Urinary bladder (tissue), 4 donors: Measurements from ENCODE around the gene GPR63. TPM values are rescaled to one million over a fixed set of nuclear protein-coding genes. Genes with fewer than 3 reads are reported as not detected.
A peak's percentile ranks its signal among the peaks of the same experiment; 100 is the strongest.
"Not testable (repeated sequence)": the region's sequence is repeated elsewhere in the genome, so short reads cannot be mapped to it uniquely, and the experiment has no call there.

Source experiments
- DNase-seq: peaks from one replicate; pipeline ENCODE4 v3.0.0-alpha.2; 2015; ENCODE audit errors: extremely low spot score
- H3K27ac ChIP-seq: one replicate; pipeline ENCODE4 v1.5.1; 2013; ENCODE audit warnings: low read depth, mild to moderate bottlenecking, moderate library complexity
- H3K36me3 ChIP-seq: one replicate; pipeline ENCODE4 v1.6.1; 2013; ENCODE audit warnings: mild to moderate bottlenecking, moderate library complexity; ENCODE audit not compliant: insufficient read depth
- H3K4me1 ChIP-seq: one replicate; pipeline ENCODE4 v1.6.1; 2013; ENCODE audit warnings: mild to moderate bottlenecking, moderate library complexity; ENCODE audit not compliant: insufficient read depth
- H3K4me3 ChIP-seq: one replicate; pipeline ENCODE4 v1.5.1; 2013; ENCODE audit warnings: low read depth, low read length
- WGBS: extraction: QIAGEN DNeasy Blood & Tissue Kit; methylation state at CpG from one replicate; pipeline ENCODE4 v1.1.7; 2013; 5-methylcytosine and 5-hydroxymethylcytosine counted together
- polyA plus RNA-seq: library from polyadenylated mRNA; stranded (reverse); fragments of 200-250 nt; gene quantifications from one replicate; pipeline ENCODE4 v1.2.3, GENCODE V29; 2013
- total RNA-seq: library from RNA; depleted of rRNA; stranded (reverse); fragments of >200 nt; gene quantifications from one replicate; pipeline ENCODE4 v1.2.3, GENCODE V29; 2014
- donor health status: healthy with polysubstance abuse.
- donor health status: healthy.

GPR63 gene, protein sequence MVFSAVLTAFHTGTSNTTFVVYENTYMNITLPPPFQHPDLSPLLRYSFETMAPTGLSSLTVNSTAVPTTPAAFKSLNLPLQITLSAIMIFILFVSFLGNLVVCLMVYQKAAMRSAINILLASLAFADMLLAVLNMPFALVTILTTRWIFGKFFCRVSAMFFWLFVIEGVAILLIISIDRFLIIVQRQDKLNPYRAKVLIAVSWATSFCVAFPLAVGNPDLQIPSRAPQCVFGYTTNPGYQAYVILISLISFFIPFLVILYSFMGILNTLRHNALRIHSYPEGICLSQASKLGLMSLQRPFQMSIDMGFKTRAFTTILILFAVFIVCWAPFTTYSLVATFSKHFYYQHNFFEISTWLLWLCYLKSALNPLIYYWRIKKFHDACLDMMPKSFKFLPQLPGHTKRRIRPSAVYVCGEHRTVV
- total RNA-seq (9.7 TPM), polyA plus RNA-seq (1.1 TPM)

- under 1% methylated on average over 80 of the region's 80 CpGs for WGBS
- DNase-seq, result peak; percentile 33
- Histone ChIP-seq H3K36me3 (no peaks in the 10 kb centered on the region), H3K27ac (no peak within 1 kb of the TSS), H3K4me1 (no peaks in the 10 kb centered on the region), H3K4me3 (peak within 1 kb of the TSS; percentile 70)
These were observed at the start of gene GPR63 for GRCh38 chr6:96837081-96837971. GPR63 (minus strand) TSS chr6:96837477; CDS start chr6:96799731, 37,746 bp downstream.

GRCh38 chr6:96886519-96886918 is 49.2 kb upstream of the GPR63 start:
- 84% methylated on average over 1 of the region's 1 CpG for WGBS
- no peak for DNase-seq
- H3K4me3 ChIP-seq, result no peak overlapping the region
- H3K27ac ChIP-seq, result no peak overlapping the region
- peaks cover 2% of the 10 kb centered on the region for H3K36me3 ChIP-seq
- no peaks in the 10 kb centered on the region for H3K4me1 ChIP-seq

DNA sequence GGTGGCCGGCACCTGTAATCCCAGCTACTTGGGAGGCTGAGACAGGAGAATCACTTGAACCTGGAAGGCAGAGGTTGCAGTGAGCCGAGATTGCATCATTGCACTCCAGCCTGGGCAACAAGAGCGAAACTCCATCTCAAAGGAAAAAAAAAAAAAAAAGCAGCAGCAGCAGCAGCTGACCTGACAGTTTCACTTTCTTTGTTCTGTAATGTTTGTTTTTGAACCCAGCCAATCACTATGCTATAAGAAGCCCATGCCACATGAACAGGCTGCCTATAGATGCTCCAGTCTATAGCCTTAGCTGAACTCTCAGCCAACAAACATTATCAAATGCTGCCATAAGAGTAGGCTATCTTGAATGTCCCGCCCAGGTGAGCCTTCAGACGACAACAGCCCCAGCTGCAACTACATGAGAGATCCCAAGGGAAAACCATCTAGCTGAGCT is 47.9 kb upstream of the GPR63 start:
- not testable (repeated sequence) for DNase-seq, H3K27ac ChIP-seq, H3K36me3 ChIP-seq, H3K4me1 ChIP-seq, H3K4me3 ChIP-seq
- WGBS, result 83% methylated on average over 5 of the region's 5 CpGs

DNA sequence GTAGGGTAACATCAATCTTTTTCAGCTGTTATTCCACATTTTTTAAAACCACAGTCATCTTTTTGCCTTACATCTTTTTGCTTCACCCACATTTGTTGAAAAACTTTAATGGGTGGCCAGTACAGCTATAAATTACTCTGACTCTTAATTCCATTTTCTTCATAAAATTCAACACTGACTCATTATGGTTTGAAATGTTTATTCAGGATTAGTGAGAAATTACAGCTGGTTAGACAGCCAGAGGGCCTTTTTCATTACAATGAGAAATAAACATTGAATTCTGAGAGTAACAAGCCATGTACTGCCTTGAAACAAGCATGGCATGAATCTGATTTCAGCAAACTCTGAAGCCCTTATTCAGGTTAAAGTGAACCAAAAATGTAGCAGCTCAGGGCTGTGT is 40.9 kb upstream of the GPR63 start:
- Histone ChIP-seq H3K36me3 (no peaks in the 10 kb centered on the region), H3K27ac (no peak overlapping the region), H3K4me1 (no peaks in the 10 kb centered on the region), H3K4me3 (no peak overlapping the region)
- no peak for DNase-seq

DNA sequence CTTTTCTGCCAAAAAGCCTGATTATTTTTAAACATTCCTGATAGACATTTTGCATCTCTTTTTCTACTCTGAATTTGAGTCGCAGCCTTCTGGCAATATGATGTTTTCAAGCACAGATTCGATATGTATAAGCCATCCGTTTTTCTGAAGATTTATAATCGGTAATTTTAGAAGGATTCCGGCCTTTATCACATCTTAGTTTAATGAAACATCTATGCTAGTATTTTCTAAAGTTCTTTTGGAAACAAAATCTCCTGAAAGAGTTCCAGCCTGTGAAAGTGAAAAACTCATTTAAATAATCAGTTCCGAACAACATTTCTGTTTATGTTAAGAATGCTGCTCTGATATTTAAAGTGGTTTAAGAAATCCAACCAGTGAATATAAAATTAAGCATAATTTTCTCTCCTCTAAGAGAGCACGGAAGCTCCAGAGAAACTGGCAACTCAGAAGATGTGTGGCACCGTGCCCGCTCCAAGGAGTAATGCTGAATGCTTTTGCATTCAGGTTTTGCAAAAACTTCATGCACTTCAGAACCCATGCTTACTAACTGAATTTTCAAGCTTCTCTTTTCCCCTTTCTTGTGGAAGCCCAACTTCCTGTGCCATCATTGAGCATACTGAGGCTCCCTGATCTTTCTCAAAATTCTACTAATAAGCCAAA is 39.7 kb upstream of the GPR63 start:
- 69% methylated on average over 9 of the region's 9 CpGs for WGBS
- H3K27ac ChIP-seq, result no peak overlapping the region
- no peaks in the 10 kb centered on the region for H3K4me1 ChIP-seq
- DNase-seq, result no peak
- H3K4me3 ChIP-seq, result no peak overlapping the region
- H3K36me3 ChIP-seq, result no peaks in the 10 kb centered on the region

DNA sequence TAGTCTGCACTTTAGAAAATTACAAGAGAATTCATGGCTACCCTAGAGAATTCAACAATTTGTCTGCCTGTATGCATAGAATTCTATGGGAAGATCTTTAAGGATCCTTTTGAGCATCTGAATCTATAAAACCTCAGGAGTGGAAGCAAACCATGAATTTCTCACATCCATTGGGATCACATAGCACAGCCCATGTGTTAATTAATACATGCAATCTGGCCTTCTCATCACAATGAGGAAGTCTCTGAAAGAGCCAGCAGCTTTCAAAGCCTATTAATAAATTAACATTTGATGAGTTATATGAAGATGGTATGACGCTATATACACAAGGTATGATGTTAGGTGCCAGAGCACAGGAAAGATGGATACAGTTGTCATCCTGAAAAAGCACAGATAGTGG is 35.7 kb upstream of the GPR63 start:
- WGBS, result 92% methylated on average over 1 of the region's 1 CpG
- no peak for DNase-seq
- no peak overlapping the region for H3K4me3 ChIP-seq
- H3K4me1 ChIP-seq, result no peaks in the 10 kb centered on the region
- no peak overlapping the region for H3K27ac ChIP-seq
- H3K36me3 ChIP-seq, result no peaks in the 10 kb centered on the region

- no peak overlapping the region for H3K27ac ChIP-seq
- no peak overlapping the region for H3K4me3 ChIP-seq
- DNase-seq, result no peak
- H3K4me1 ChIP-seq, result no peaks in the 10 kb centered on the region
- whole genome bisulfite sequencing, result 86% methylated on average over 3 of the region's 3 CpGs
- H3K36me3 ChIP-seq, result no peaks in the 10 kb centered on the region
These were observed 27.8 kb upstream of the GPR63 start for GRCh38 chr6:96865055-96865405.

GRCh38 chr6:96864216-96865054 is 27.2 kb upstream of the GPR63 start:
- H3K4me3 ChIP-seq, result no peak overlapping the region
- H3K27ac ChIP-seq, result no peak overlapping the region
- H3K4me1 ChIP-seq, result no peaks in the 10 kb centered on the region
- no peak for DNase-seq
- H3K36me3 ChIP-seq, result no peaks in the 10 kb centered on the region
- WGBS, result 62% methylated on average over 3 of the region's 3 CpGs

- no peak overlapping the region for H3K4me3 ChIP-seq
- no peak for DNase-seq
- H3K4me1 ChIP-seq, result no peaks in the 10 kb centered on the region
- no peaks in the 10 kb centered on the region for H3K36me3 ChIP-seq
- WGBS, result 64% methylated on average over 1 of the region's 1 CpG
- H3K27ac ChIP-seq, result no peak overlapping the region
These were observed 25.3 kb upstream of the GPR63 start for GRCh38 chr6:96862560-96862959.

GRCh38 chr6:96861588-96861987 is 24.3 kb upstream of the GPR63 start:
- Histone ChIP-seq H3K27ac (no peak overlapping the region), H3K36me3 (no peaks in the 10 kb centered on the region), H3K4me3 (no peak overlapping the region), H3K4me1 (no peaks in the 10 kb centered on the region)
- DNase-seq, result no peak

- WGBS, result 41% methylated on average over 1 of the region's 1 CpG
- Histone ChIP-seq H3K36me3 (no peaks in the 10 kb centered on the region), H3K27ac (no peak overlapping the region), H3K4me1 (no peaks in the 10 kb centered on the region), H3K4me3 (no peak overlapping the region)
- DNase-seq, result no peak
These were observed 19.6 kb upstream of the GPR63 start for GRCh38 chr6:96856856-96857255.

GRCh38 chr6:96853083-96853482 is 15.8 kb upstream of the GPR63 start:
- Histone ChIP-seq H3K27ac (no peak overlapping the region), H3K4me1 (no peaks in the 10 kb centered on the region), H3K4me3 (no peak overlapping the region), H3K36me3 (no peaks in the 10 kb centered on the region)
- WGBS, result 80% methylated on average over 2 of the region's 2 CpGs
- no peak for DNase-seq

- Histone ChIP-seq H3K36me3 (no peaks in the 10 kb centered on the region), H3K27ac (no peak overlapping the region), H3K4me3 (no peak overlapping the region), H3K4me1 (no peaks in the 10 kb centered on the region)
- 94% methylated on average over 3 of the region's 3 CpGs for whole genome bisulfite sequencing
- DNase-seq, result no peak
These were observed 15.3 kb upstream of the GPR63 start for GRCh38 chr6:96852605-96853004.
